ENCODE measurements around the gene CD300LF. TPM values are rescaled to one million over a fixed set of nuclear protein-coding genes. Genes with fewer than 3 reads are reported as not detected.

CD300LF gene
- total RNA-seq, 2 donors from 2014 or later = 1.0 to 1.1 TPM

- no peaks in the 10 kb centered on the region for H3K9me3 ChIP-seq
- DNase-seq = no peak
- no peaks in the 10 kb centered on the region for H3K4me1 ChIP-seq
- H3K9ac ChIP-seq (ENCODE audit: low read depth in 2 of 2, low read length in 2 of 2) = no peak overlapping the region
- no peak overlapping the region for H3K27ac ChIP-seq
- TF ChIP-seq CTCF (IDR thresholded peaks at IDR 0.05) = no peak
- intact Hi-C loops (cut with DNase I) = no loop called here
- no peaks in the 10 kb centered on the region for H3K36me3 ChIP-seq
- H3K4me3 ChIP-seq = no peak overlapping the region
- H3K27me3 ChIP-seq = no peaks in the 10 kb centered on the region
These were observed 32.5 kb downstream of the CD300LF start for GRCh38 chr17:74680213-74680612.

GRCh38 chr17:74679374-74679773 lies 33.3 kb downstream of the CD300LF start:
- no peak for TF ChIP-seq CTCF (IDR thresholded peaks at IDR 0.05)
- no peak overlapping the region for H3K27ac ChIP-seq
- no peaks in the 10 kb centered on the region for H3K9me3 ChIP-seq
- DNase-seq = no peak
- no peak overlapping the region for H3K9ac ChIP-seq (ENCODE audit: low read depth in 2 of 2, low read length in 2 of 2)
- H3K27me3 ChIP-seq = no peaks in the 10 kb centered on the region
- no peak overlapping the region for H3K4me3 ChIP-seq
- intact Hi-C loops (cut with DNase I) = no loop called here
- no peaks in the 10 kb centered on the region for H3K4me1 ChIP-seq
- H3K36me3 ChIP-seq = no peaks in the 10 kb centered on the region

- H3K36me3 ChIP-seq = no peaks in the 10 kb centered on the region
- no peaks in the 10 kb centered on the region for H3K27me3 ChIP-seq
- intact Hi-C loops (cut with DNase I) = no loop called here
- no peak overlapping the region for H3K9ac ChIP-seq (ENCODE audit: low read depth in 2 of 2, low read length in 2 of 2)
- TF ChIP-seq CTCF (IDR thresholded peaks at IDR 0.05) = no peak
- no peaks in the 10 kb centered on the region for H3K4me1 ChIP-seq
- no peaks in the 10 kb centered on the region for H3K9me3 ChIP-seq
- no peak for DNase-seq
- H3K27ac ChIP-seq = no peak overlapping the region
- no peak overlapping the region for H3K4me3 ChIP-seq
These were observed 34.2 kb downstream of the CD300LF start for GRCh38 chr17:74678541-74678940.

- intact Hi-C loops (cut with DNase I) = no loop called here
- H3K27ac ChIP-seq = no peak overlapping the region
These were observed 34.9 kb downstream of the CD300LF start for GRCh38 chr17:74677558-74678466.

More at GRCh38 chr17:74677558-74678466, 34.9 kb downstream of the CD300LF start:
- DNase-seq = no peak
- Histone ChIP-seq H3K4me3 (no peak overlapping the region), H3K9me3 (no peaks in the 10 kb centered on the region), H3K27me3 (no peaks in the 10 kb centered on the region), H3K9ac (ENCODE audit: low read depth in 2 of 2, low read length in 2 of 2) (no peak overlapping the region), H3K4me1 (no peaks in the 10 kb centered on the region), H3K36me3 (no peaks in the 10 kb centered on the region)
- TF ChIP-seq CTCF (IDR thresholded peaks at IDR 0.05) = no peak
